Activated CD8-positive, alpha-beta memory T cell treated with anti-CD3 and anti-CD28 coated beads, Interleukin-2, amount 50 U/mL, for 1 hour (primary cell): ENCODE results near the gene RGL3.
A peak's percentile ranks its signal among the peaks of the same experiment; 100 is the strongest.
"Not testable (repeated sequence)": the region's sequence is repeated elsewhere in the genome, so short reads cannot be mapped to it uniquely, and the experiment has no call there.

Experiments
- DNase-seq: peaks from one replicate; pipeline ENCODE4 v3.0.0-alpha.2; 2020; ENCODE audit errors: extremely low read depth

Gene RGL3

GRCh38 chr19:11361771-11362731 lies 57.1 kb downstream of the RGL3 start:
- DNase-seq, result no peak

DNA sequence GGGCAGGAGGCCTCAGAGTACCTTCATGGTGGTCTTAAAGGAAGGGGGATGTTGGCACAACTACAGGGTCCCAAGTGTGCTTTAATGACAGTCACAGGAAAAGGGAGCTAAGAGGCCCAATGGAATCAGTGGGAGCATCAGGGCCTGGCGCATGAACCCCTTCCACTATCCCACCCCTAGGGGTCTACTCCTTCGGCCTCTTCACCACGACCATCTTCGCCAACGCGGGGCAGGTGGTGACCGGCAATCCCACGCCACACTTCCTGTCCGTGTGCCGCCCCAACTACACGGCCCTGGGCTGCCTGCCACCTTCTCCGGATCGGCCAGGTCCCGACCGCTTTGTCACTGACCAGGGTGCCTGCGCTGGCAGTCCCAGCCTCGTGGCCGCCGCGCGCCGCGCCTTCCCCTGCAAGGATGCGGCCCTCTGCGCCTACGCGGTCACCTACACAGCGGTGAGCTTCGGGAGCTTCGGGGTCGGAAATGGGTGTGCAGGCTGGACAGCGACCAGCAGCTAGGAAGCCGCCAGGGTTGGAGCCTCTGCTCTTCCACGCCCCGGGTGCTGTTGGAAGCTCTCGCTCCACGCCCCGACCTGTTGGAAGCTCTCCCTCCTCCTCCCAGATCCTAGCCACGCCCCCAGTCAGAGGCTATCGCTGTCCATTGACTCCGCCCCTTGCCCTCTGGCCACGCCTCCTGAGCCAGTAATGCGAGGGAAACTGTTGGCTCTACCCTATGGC lies 57.9 kb downstream of the RGL3 start:
- no peak for DNase-seq

DNA sequence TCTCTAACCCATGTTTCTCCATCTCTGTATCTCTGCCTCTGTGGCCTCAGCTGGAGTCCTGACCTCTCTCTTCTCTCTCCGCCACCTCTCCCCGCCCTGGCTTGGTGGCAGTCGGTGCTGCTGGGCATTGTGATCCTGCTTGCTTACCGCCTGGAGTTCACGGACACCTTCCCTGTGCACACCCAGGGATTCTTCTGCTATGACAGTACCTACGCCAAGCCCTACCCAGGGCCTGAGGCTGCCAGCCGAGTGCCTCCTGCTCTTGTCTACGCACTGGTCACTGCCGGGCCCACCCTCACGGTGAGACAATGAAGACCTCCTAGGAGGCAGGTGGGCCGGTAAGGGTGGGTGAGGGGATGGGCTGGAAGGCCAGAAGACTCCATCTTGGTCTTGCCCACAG lies 59.7 kb downstream of the RGL3 start:
- DNase-seq, result no peak

DNA sequence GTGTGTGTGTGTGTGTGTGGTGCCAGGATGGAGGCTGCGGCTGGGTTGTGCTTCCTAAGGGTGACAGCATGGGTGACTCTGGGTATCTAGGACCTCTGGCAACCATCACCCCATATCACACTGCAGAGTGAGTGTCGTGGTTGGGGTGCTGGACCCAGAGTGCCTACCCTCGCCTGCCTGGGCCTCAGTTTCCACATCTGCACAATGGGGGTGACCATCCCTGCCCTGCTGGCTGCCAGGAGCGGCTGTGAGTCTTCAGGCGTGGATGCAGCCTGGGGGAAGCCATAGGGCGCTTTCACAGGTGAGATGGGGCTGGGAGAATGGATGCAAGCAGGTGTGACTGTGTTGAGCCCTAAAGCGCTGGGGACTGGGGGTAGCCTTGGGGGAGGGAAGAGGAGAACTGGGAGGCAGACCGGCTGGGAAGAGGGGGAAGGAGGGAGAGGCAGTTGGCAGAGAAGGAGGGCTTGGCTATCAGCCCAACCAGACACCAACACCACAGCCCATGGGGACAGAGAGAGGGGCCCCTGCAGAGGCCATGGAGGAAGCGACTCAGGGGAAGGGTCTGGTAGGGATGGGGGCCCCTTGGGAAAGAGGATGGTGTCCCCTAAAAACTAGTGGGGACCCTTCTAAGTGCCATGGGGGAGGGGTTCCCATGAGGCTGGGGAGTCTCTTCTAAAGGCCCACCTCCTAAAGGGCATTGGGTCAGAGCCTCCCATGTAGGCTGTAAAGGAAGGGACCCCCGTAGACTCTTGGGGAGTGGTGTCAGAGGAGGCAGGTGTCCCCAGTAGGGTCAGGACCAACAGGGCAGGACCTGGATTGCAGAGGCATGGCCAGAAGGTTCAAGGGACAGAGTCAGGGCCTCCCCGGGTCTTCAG lies 62.2 kb downstream of the RGL3 start:
- no peak for DNase-seq

GRCh38 chr19:11356074-11356397 lies 63.1 kb downstream of the RGL3 start:
- DNase-seq, result no peak

GRCh38 chr19:11355160-11356073 lies 63.7 kb downstream of the RGL3 start, which contains the start of gene PLPPR2:
Gene PLPPR2, plus strand, starts transcription at chr19:11355432. Its CDS starts 2,242 bp downstream, at chr19:11357674.
- peak; percentile 43 for DNase-seq

- not testable (repeated sequence) for DNase-seq
Observed at GRCh38 chr19:11354102-11354501, 65.0 kb downstream of the RGL3 start.

DNA sequence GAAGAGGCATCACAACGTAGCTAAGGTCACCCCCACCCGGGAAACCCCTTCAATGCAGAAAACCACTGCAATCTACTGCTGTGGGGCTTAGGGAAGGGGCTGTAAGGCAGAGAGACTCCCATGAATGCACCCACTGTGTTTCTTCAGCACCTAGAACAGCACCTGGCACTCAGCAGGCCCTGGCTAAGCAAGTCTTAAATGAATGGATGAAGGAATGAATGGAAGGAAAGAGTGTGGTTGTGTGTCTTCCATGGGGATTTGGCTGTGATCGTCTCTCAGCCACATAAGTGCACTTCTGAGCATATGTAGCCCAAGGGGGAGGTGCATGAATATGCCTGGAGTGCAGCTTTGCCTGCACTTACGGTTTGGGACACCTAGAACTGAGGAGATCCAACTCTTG lies 69.9 kb downstream of the RGL3 start:
- DNase-seq, result no peak

GRCh38 chr19:11347546-11348039 lies 71.5 kb downstream of the RGL3 start:
- no peak for DNase-seq

DNA sequence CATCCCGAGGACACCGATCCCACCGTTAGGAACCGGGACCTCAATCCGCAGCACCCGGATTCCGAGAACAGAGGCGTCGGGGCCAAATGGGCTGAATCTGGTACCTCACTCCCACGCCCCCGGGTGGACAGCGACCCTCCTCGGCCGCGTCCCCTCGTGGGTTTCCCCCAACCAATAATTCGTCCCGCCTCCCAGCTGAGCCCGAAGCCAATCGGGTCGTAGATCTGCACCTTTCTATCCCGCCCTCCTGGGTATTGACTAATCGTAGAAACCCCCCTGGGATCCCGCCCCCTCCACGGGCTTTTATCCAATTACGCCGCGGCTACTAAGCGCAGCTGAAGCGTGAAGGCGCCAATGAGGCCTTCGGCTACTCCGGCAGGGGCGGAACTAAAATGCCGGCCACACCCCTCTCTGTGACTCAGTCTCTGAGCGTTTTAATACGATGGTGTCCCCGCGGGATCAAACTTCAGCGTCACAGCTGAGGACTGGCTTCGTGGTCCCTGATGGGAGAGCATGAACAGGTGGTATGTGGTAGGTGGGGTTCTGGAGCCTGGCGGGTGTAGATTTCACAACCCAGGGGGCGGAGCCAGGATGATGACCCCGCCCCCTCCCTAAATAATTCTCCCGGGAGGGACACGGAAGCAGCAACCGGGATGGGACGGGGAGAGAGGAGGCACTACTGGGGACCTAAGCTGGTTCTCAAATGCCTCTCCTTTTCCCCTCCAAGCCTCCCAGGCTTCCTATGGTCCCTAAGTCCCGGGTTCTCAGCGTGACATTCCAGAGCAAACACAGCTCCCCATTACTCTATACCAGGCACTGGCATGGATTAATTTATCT lies 72.8 kb downstream of the RGL3 start, which contains the start of the genes CCDC159 and TMEM205:
CCDC159 (plus strand) TSS at position 416 of the 837 bp plus-strand sequence; CDS start at position 504, 88 bp downstream.
TMEM205 (minus strand) TSS at position 165 of the 837 bp plus-strand sequence. CDS start 649 bp downstream, outside the sequence.
- DNase-seq, result peak; percentile 97

DNA sequence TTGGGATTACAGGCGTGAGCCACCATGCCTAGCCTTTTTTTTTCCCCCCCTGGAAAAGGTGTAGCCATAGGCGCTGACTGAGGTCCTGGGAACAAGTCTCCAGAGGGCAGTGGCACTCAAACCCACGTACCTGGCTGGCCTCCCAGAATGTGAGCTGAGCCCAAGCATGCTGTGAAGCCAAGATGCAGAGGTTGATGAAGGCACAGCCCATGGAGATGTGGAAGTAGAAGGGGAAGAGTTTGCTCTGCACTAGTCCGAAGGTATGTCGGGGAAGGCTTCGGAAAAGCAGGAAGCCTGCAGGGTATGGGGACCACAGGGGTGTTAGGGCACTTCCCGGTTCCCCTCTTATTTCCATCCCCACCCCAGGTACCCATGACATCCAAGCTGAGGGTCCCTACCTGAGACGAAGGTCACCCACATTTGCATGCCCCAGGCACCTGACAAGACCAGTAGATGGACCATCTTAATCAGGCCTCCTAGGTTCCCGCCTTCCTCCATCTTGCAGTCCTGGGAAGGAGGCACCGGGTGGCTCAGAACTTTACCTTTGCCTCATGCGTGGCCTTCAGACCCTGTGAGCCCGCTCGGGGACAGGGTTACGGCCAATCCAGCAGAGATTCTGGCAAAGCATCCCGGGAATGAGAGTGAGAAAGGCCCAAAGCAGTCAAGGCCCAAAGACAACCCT lies 73.9 kb downstream of the RGL3 start:
- DNase-seq, result no peak
